ENCODE data around the gene MYCBPAP.

MYCBPAP gene

DNA sequence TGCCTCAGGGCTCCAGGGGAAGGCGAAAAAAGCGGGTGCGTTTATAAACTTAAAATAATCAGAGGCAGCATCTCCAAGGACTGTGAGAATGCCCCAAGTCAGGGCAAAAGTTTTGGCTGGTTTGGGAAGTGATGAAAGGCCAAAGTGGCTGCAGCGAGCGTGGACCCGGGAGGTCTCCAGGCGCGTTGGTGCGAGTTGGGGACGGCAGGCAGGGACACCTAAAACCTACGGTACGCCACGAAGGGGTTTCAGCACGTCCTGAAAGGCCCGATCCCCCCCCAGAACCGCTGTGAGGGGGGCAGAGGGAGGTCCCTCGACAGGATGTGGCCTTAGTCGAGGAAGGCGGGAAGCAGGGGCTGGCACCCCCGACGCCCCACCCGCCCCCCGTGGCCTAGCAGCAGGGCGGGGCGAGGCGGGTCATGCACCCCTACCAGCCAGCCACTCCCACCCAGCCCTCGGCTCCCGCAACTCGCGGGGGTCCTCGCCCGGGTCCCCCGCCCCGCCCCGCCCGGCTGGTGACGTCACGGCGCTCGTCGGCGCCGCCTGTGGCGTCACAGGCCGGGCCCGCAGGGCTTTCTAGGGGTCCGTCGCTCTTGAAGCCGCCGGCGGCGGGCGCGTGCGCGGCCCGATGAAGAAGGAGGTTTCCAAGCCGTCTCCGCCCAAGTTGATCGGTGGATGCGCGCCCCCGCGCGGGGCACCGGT lies at the start of gene MYCBPAP:
MYCBPAP (plus strand) TSS at position 569 of the 702 bp plus-strand sequence. CDS start 236 bp downstream, outside the sequence.
- DNase-seq (ENCODE audit: insufficient read length, low spot score) = no peak
- no peak for FAIRE-seq
- TF ChIP-seq, protein P1, sequence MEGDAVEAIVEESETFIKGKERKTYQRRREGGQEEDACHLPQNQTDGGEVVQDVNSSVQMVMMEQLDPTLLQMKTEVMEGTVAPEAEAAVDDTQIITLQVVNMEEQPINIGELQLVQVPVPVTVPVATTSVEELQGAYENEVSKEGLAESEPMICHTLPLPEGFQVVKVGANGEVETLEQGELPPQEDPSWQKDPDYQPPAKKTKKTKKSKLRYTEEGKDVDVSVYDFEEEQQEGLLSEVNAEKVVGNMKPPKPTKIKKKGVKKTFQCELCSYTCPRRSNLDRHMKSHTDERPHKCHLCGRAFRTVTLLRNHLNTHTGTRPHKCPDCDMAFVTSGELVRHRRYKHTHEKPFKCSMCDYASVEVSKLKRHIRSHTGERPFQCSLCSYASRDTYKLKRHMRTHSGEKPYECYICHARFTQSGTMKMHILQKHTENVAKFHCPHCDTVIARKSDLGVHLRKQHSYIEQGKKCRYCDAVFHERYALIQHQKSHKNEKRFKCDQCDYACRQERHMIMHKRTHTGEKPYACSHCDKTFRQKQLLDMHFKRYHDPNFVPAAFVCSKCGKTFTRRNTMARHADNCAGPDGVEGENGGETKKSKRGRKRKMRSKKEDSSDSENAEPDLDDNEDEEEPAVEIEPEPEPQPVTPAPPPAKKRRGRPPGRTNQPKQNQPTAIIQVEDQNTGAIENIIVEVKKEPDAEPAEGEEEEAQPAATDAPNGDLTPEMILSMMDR (IDR thresholded peaks at IDR 0.05; ENCODE audit: insufficient read depth, missing control alignments) = no peak

DNA sequence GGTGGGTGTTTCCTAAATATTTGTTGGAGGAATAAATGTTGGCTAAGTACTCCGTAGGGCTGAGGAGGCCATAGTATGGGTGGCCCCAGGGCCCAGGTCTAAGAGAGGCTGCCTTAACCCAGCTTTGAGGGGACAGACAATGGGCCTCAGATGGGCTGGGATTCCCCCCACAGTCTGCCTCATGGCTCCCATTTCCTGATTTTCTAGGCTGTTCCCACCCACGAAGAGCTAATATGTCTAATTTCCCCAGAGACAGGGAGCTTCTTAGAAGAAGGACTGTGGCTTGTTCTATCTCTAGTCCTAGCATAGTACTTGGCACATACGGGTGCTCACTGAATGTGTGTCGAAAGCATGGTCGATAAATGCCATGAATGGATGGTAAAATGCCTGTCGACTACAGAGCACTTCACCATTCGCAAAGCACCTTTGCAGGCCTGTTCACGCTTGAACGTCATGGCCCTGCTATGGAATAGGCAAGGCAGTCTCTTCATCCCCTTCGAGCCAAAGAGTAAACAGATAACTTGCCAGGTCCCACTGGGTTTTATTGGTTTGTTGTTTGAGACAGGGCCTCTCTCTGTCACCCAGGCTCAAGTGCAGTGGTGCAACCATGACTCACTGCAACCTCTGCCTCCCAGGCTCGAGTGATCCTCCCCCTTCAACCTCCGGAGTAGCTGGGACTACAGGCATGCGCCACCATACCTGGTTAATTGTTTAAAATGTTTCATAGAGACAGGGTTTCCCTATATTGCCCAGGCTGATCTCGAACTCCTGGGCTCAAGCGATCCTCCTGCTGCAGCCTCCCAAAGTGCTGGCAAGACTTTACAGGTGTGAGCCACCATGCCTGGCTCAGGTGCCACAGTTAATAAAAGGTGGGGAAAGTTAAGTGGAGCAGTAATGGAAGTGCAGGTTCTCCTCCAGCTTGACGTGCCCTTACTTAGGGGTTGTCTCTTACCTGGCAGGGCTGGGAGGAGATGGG lies 49.2 kb upstream of the MYCBPAP start:
- TF ChIP-seq, protein P1 (IDR thresholded peaks at IDR 0.05; ENCODE audit: insufficient read depth, missing control alignments) = no peak
- DNase-seq (ENCODE audit: insufficient read length, low spot score) = no peak
- no peak for FAIRE-seq

- DNase-seq (ENCODE audit: insufficient read length, low spot score) (no peak), FAIRE-seq (no peak)
- TF ChIP-seq, protein P1 (IDR thresholded peaks at IDR 0.05; ENCODE audit: insufficient read depth, missing control alignments) = no peak
These were observed 48.5 kb upstream of the MYCBPAP start for GRCh38 chr17:50459756-50460155.

GRCh38 chr17:50460831-50461526 lies 47.3 kb upstream of the MYCBPAP start:
- TF ChIP-seq, protein P1 (IDR thresholded peaks at IDR 0.05; ENCODE audit: insufficient read depth, missing control alignments) = no peak
- FAIRE-seq = no peak
- DNase-seq (ENCODE audit: insufficient read length, low spot score) = no peak

- no peak for FAIRE-seq
- no peak for DNase-seq (ENCODE audit: insufficient read length, low spot score)
- TF ChIP-seq, protein P1 (IDR thresholded peaks at IDR 0.05; ENCODE audit: insufficient read depth, missing control alignments) = no peak
These were observed 46.6 kb upstream of the MYCBPAP start for GRCh38 chr17:50461550-50462132.

GRCh38 chr17:50462446-50462845 lies 45.8 kb upstream of the MYCBPAP start:
- DNase-seq (ENCODE audit: insufficient read length, low spot score) (no peak), FAIRE-seq (no peak)
- TF ChIP-seq, protein P1 (IDR thresholded peaks at IDR 0.05; ENCODE audit: insufficient read depth, missing control alignments) = no peak

Measured in D721Med (cell line).